ENCODE data around the gene PHF23. TPM values are rescaled to one million over a fixed set of nuclear protein-coding genes. Genes with fewer than 3 reads are reported as not detected.

The PHF23 gene
- total and polyA plus RNA-seq, 2 of the 4 experiments (the other 2 are of a cell fraction) = 44.8 to 58.5 TPM

DNA sequence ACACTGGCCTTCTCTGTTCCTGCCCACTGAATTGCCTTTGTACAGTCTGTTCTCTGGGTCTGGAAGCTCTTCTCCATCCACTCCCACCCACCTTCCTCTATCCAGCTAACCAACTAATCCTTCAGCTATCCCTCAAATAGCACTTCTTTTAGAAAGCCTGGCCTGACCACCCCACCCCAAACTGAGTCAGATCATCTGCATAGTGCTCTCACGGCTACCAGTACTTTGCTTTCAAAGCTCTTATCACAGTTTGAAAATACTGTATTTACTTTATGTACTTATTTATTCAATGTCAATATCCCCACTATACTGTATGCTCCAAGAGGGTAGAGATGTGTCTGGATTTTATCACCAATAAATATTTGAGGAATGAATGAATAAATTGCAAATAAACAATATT lies 27.5 kb upstream of the PHF23 start (continued):
- TF ChIP-seq, protein P1, sequence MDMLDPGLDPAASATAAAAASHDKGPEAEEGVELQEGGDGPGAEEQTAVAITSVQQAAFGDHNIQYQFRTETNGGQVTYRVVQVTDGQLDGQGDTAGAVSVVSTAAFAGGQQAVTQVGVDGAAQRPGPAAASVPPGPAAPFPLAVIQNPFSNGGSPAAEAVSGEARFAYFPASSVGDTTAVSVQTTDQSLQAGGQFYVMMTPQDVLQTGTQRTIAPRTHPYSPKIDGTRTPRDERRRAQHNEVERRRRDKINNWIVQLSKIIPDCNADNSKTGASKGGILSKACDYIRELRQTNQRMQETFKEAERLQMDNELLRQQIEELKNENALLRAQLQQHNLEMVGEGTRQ (IDR thresholded peaks at IDR 0.05; ENCODE audit: low read depth, low read length) = no peak
- TF ChIP-seq BHLHE40 (IDR thresholded peaks at IDR 0.05; ENCODE audit: low read depth, low read length) = no peak

DNA sequence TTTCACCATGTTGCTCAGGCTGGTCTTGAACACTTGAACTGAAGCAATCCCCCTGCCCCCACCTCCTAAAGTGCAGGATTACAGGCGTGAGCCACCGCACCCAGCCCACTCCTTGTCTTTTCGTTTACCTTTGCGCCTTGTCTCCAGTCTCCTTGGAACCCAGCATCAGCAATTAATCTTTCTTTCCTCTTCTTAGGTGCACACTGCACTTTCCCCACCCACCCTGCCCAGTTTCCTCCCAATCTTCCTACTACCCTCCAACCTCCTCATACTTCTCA lies 24.5 kb upstream of the PHF23 start:
- intact Hi-C loops (cut with micrococcal nuclease) (no loop called here), dilution Hi-C loops (cut with HindIII; ENCODE audit: low sequenced_read_pairs, unreplicated experiment) (no loop called here), in situ Hi-C loops (cut with MboI; ENCODE audit: low sequenced_read_pairs) (no loop called here)
- Histone ChIP-seq H3K9me3 (ENCODE audit: control insufficient read depth, insufficient read depth, low read length) (no peaks in the 10 kb centered on the region), H2BK5ac (ENCODE audit: low read depth, low read length, poor library complexity, severe bottlenecking) (no peak overlapping the region), H3K9ac (ENCODE audit: low read depth, low read length) (no peak overlapping the region), H3K4me2 (ENCODE audit: low read depth, low read length) (no peak overlapping the region), H2AK9ac (replicated peaks; ENCODE audit: low read depth, low read length, poor library complexity) (peak overlapping the region; percentile 45), H4K8ac (ENCODE audit: low read depth in 2 of 2, low read length in 2 of 2) (peak overlapping the region; percentile 78 to 98; a peak in 3 of 4 replicates), H4K5ac (ENCODE audit: low read depth, low read length) (no peak overlapping the region), H3K27me3 (ENCODE audit: control insufficient read depth, insufficient read depth, low read length) (peaks cover 13% of the 10 kb centered on the region; the same call in 1 of the 2 replicates), H2BK15ac (ENCODE audit: low read depth, low read length) (no peak overlapping the region), H3K56ac (ENCODE audit: extremely low read depth, insufficient read depth, low read length) (no peak overlapping the region), H3K27ac (ENCODE audit: insufficient read depth, low read length) (no peak overlapping the region), H2AFZ (replicated peaks; ENCODE audit: low read length, poor library complexity) (no peak overlapping the region), H3K79me1 (ENCODE audit: low read depth in 1 of 2, low read length in 2 of 2) (no peaks in the 10 kb centered on the region), H3K23ac (ENCODE audit: low read depth, low read length) (no peak overlapping the region; the same call in 1 of the 2 replicates), H3K14ac (replicated peaks; ENCODE audit: low read depth, low read length) (no peak overlapping the region), H4K20me1 (ENCODE audit: insufficient read depth, low read length) (no peaks in the 10 kb centered on the region), H3K4me1 (ENCODE audit: control insufficient read depth, insufficient read depth, low read length) (peaks cover 11% of the 10 kb centered on the region), H3K4me3 (ENCODE audit: insufficient read depth, low read depth, low read length) (no peak overlapping the region), H3K9me1 (ENCODE audit: insufficient read depth, low read length) (peaks cover 10% of the 10 kb centered on the region), H2AK5ac (ENCODE audit: low read depth, low read length) (peak overlapping the region; percentile 81; the same call in 1 of the 2 replicates), H2BK120ac (ENCODE audit: low read depth, low read length) (peak overlapping the region; percentile 88; the same call in 1 of the 2 replicates), H2BK20ac (ENCODE audit: low read depth, low read length) (peak overlapping the region; percentile 2; the same call in 1 of the 2 replicates), H3K18ac (ENCODE audit: low read depth, low read length) (no peak overlapping the region), H3K4ac (ENCODE audit: low read depth, low read length) (peak overlapping the region; percentile 77; the same call in 1 of the 2 replicates), H3K36me3 (ENCODE audit: control insufficient read depth, insufficient read depth, low read length) (peaks cover 10% of the 10 kb centered on the region), H4K91ac (ENCODE audit: insufficient read depth, low read depth, low read length) (peak overlapping the region; percentile 79)
- POLR2A ChIA-PET (ENCODE audit: unreplicated experiment) = interaction anchor here (0.6 kb wide), 1 partner anchor 10 kb away, joined by 9 read pairs; no protein-coding TSS in a partner anchor
- no peak for TF ChIP-seq RAD21 (IDR thresholded peaks at IDR 0.05; ENCODE audit: low read length)
- TF ChIP-seq RCOR1 (IDR thresholded peaks at IDR 0.05; ENCODE audit: insufficient replicate concordance, low read length) = no peak
- no peak for TF ChIP-seq CEBPB (IDR thresholded peaks at IDR 0.05; ENCODE audit: low read depth, low read length)
- no peak for TF ChIP-seq CHD1 (IDR thresholded peaks at IDR 0.05; ENCODE audit: low read depth, low read length)
- TF ChIP-seq, protein P1 (IDR thresholded peaks at IDR 0.05; ENCODE audit: low read depth, low read length) = no peak
- TF ChIP-seq MAFK (IDR thresholded peaks at IDR 0.05; ENCODE audit: low read depth, low read length) = no peak
- TF ChIP-seq FOS (IDR thresholded peaks at IDR 0.05; ENCODE audit: low read depth, low read length) = no peak
- 53% methylated on average over 4 of the region's 4 CpGs; no CpG with 5 or more reads in 1 of the 2 experiments for WGBS, 2 experiments (ENCODE audit: extremely low coverage in 2 of 2, insufficient read length in 1 of 2)
- BruUV-seq (replicated peaks) = no TSS peak
- CTCF ChIA-PET = interaction anchor here (1.3 to 1.6 kb wide), 2 partner anchors 17 to 32 kb away, joined by 5 to 7 read pairs; no protein-coding TSS in a partner anchor
- no peak for ATAC-seq (ENCODE audit: low read depth)
- DNase-seq = no peak

All from IMR-90 (cell line).